OCI-LY7 (cell line): Measurements from ENCODE around the gene XPNPEP3. TPM values are rescaled to one million over a fixed set of nuclear protein-coding genes. Genes with fewer than 3 reads are reported as not detected.

Source experiments
- BruUV-seq: library from RNA; stranded (reverse); fragments of 400-500 nt; replicated peaks from 2 replicates; lab custom pipeline; 2021; lab: Mats Ljungman, UMichigan
- CTCF ChIA-PET: fragments of 300-600 bp; sonication (Branson Sonifier 250); formaldehyde crosslinking; loops from one replicate; lab custom pipeline; 2022; ENCODE audit warnings: antibody characterized with exemption; ENCODE audit not compliant: unreplicated experiment; lab: Charles Lee
- POLR2A ChIA-PET: fragments of 300-600 bp; sonication (Branson Sonifier 250); formaldehyde crosslinking; loops from one replicate; lab custom pipeline; 2022; ENCODE audit warnings: antibody characterized with exemption; lab: Charles Lee
- DNase-seq: peaks from one replicate; pipeline ENCODE4 v3.0.0-alpha.2; 2015; ENCODE audit warnings: low spot score
- H2AFZ ChIP-seq: fragments of 200-600 bp; sonication (generic), shearing (Covaris generic); 2 replicates; pipeline ENCODE4 v1.6.1; 2014; ENCODE audit warnings: mild to moderate bottlenecking, antibody characterized with exemption, low read length, moderate library complexity
- H3K27ac ChIP-seq: fragments of 200-600 bp; sonication (generic); 2 replicates; pipeline ENCODE4 v1.5.1; 2014; ENCODE audit warnings: mixed run types, low read depth, mild to moderate bottlenecking, moderate library complexity, low read length, inconsistent platforms; ENCODE audit not compliant: poor library complexity, severe bottlenecking
- H3K36me3 ChIP-seq: fragments of 200-600 bp; sonication (generic); 2 replicates; pipeline ENCODE4 v1.6.1; 2014; ENCODE audit warnings: mild to moderate bottlenecking, antibody characterized with exemption, low read length, moderate library complexity, mixed read lengths; ENCODE audit not compliant: insufficient read depth
- H3K4me1 ChIP-seq: fragments of 200-600 bp; sonication (generic); 2 replicates; pipeline ENCODE4 v1.5.1; 2014; ENCODE audit warnings: mild to moderate bottlenecking, low read length; ENCODE audit not compliant: insufficient read depth, poor library complexity, severe bottlenecking
- H3K4me2 ChIP-seq: fragments of 200-600 bp; sonication (generic); 2 replicates; pipeline ENCODE4 v1.6.1; 2014; ENCODE audit warnings: mild to moderate bottlenecking, low read length
- H3K4me3 ChIP-seq: fragments of 200-600 bp; sonication (generic); 2 replicates; pipeline ENCODE4 v1.5.1; 2014; ENCODE audit warnings: mild to moderate bottlenecking, low read depth, low read length; ENCODE audit not compliant: poor library complexity, severe bottlenecking
- H3K79me2 ChIP-seq: fragments of 200-600 bp; sonication (generic); 2 replicates; pipeline ENCODE4 v1.6.1; 2016; ENCODE audit warnings: low read depth, mild to moderate bottlenecking, low read length, moderate library complexity, mixed read lengths; ENCODE audit not compliant: insufficient read depth
- H3K9me2 ChIP-seq: fragments of 200-600 bp; sonication (generic); 2 replicates; pipeline ENCODE4 v1.6.1; 2016; ENCODE audit warnings: mild to moderate bottlenecking, low read length, mixed read lengths; ENCODE audit not compliant: insufficient read depth
- H3K9me3 ChIP-seq: fragments of 200-600 bp; sonication (generic); 2 replicates; pipeline ENCODE4 v1.6.1; 2014; ENCODE audit warnings: mild to moderate bottlenecking, mixed run types, low read length, mixed read lengths
- H4K20me1 ChIP-seq: fragments of 200-600 bp; sonication (generic); 2 replicates; pipeline ENCODE4 v1.6.1; 2014; ENCODE audit warnings: mild to moderate bottlenecking, antibody characterized with exemption, low read length, moderate library complexity, mixed read lengths; ENCODE audit not compliant: insufficient read depth
- EZH2phosphoT487 ChIP-seq: fragments of 200-600 bp; sonication (generic); IDR thresholded peaks from 2 replicates; pipeline ENCODE4 v1.6.1; 2018; ENCODE audit warnings: low read depth, borderline replicate concordance, mild to moderate bottlenecking, mixed run types, antibody characterized with exemption, low read length, moderate library complexity, mixed read lengths
- intact Hi-C: fragments of 100-400 bp; cut with micrococcal nuclease; formaldehyde crosslinking; loops from one replicate; pipeline ENCODE4 v1.10.0; 2022; ENCODE audit not compliant: unreplicated experiment
- total RNA-seq, 2 experiments: library from RNA; depleted of rRNA in 1 of 2; stranded (reverse); fragments of >200 nt in 1 of 2; shearing (Covaris generic) in 1 of 2; gene quantifications; 2 replicates each; pipeline ENCODE4 v1.2.3, GENCODE V29; 2014 to 2022
- TF ChIP-seq, protein P1 (sequence below): fragments of 200-600 bp; sonication (generic); conservative IDR thresholded peaks from 2 replicates; pipeline ENCODE4 v1.5.1; 2014; ENCODE audit warnings: mild to moderate bottlenecking, antibody characterized with exemption, low read length, moderate library complexity, mixed read lengths

Gene XPNPEP3
- total RNA-seq, 2 experiments from 2014 or later = 12.2 to 22.4 TPM

DNA sequence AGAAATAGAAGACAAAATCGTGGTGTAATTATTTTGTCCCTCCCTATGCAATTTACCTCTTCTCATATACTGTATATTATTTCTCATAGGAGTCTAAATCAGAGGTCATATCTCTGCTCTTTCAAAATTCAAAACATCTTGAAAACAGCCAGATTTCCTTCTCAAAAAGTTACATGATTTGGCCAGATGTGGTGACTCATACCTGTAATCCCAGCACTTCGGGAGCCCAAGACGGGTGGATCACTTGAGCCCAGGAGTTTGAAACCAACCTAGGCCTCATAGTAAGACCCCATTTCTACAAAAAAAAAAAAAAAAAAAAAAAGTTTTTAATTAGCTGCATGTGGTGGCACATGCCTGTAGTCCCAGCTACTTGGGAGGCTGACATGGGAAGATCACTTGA is 33.9 kb downstream of the XPNPEP3 start:
- no peak overlapping the region for H3K4me2 ChIP-seq
- DNase-seq = no peak
- no peaks in the 10 kb centered on the region for H3K9me3 ChIP-seq
- H3K4me1 ChIP-seq = no peaks in the 10 kb centered on the region
- H3K27ac ChIP-seq = no peak overlapping the region
- intact Hi-C loops = no loop called here
- H3K9me2 ChIP-seq = no peaks in the 10 kb centered on the region
- BruUV-seq = no TSS peak
- H2AFZ ChIP-seq = no peak overlapping the region
- peaks cover 55% of the 10 kb centered on the region for H3K36me3 ChIP-seq
- no peak overlapping the region for H3K4me3 ChIP-seq
- ChIA-PET POLR2A (interaction anchor here (0.6 kb wide), 2 partner anchors 9 to 23 kb away, joined by 3 to 5 read pairs; no protein-coding TSS in a partner anchor), CTCF (no interaction called here)
- no peaks in the 10 kb centered on the region for H3K79me2 ChIP-seq
- TF ChIP-seq EZH2phosphoT487 = no peak
- TF ChIP-seq, protein P1, sequence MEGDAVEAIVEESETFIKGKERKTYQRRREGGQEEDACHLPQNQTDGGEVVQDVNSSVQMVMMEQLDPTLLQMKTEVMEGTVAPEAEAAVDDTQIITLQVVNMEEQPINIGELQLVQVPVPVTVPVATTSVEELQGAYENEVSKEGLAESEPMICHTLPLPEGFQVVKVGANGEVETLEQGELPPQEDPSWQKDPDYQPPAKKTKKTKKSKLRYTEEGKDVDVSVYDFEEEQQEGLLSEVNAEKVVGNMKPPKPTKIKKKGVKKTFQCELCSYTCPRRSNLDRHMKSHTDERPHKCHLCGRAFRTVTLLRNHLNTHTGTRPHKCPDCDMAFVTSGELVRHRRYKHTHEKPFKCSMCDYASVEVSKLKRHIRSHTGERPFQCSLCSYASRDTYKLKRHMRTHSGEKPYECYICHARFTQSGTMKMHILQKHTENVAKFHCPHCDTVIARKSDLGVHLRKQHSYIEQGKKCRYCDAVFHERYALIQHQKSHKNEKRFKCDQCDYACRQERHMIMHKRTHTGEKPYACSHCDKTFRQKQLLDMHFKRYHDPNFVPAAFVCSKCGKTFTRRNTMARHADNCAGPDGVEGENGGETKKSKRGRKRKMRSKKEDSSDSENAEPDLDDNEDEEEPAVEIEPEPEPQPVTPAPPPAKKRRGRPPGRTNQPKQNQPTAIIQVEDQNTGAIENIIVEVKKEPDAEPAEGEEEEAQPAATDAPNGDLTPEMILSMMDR = no peak
- no peaks in the 10 kb centered on the region for H4K20me1 ChIP-seq

DNA sequence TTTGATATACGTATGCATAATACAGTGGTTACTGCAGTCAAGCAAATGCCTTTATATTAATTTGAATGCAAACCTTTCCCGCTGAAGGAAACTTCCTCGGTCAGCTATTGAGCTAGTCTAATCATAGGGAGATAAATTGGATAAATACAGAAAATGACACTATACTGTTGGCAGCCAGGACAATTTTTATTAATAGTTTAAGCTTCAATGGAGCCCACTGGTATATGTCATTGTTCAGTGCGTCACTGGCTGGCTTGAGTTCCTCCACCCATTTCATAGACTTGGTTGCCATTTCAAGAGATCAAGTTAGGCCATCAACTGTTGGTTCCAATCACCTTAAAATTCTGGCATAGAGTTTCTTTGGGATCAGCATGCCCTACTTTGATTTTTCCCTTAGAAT is 37.5 kb downstream of the XPNPEP3 start:
- no peaks in the 10 kb centered on the region for H4K20me1 ChIP-seq
- no peaks in the 10 kb centered on the region for H3K9me2 ChIP-seq
- no peak for TF ChIP-seq EZH2phosphoT487
- TF ChIP-seq, protein P1 = no peak
- no TSS peak for BruUV-seq
- peaks cover 22% of the 10 kb centered on the region for H3K36me3 ChIP-seq
- H2AFZ ChIP-seq = no peak overlapping the region
- no peak overlapping the region for H3K4me2 ChIP-seq
- H3K4me1 ChIP-seq = peaks cover 4% of the 10 kb centered on the region
- H3K9me3 ChIP-seq = no peaks in the 10 kb centered on the region
- no peaks in the 10 kb centered on the region for H3K79me2 ChIP-seq
- no peak overlapping the region for H3K27ac ChIP-seq
- no peak for DNase-seq
- ChIA-PET POLR2A (interaction anchor here (0.9 kb wide), 1 partner anchor 13 kb away, joined by 4 read pairs; no protein-coding TSS in a partner anchor), CTCF (no interaction called here)
- H3K4me3 ChIP-seq = no peak overlapping the region
- intact Hi-C loops = no loop called here

DNA sequence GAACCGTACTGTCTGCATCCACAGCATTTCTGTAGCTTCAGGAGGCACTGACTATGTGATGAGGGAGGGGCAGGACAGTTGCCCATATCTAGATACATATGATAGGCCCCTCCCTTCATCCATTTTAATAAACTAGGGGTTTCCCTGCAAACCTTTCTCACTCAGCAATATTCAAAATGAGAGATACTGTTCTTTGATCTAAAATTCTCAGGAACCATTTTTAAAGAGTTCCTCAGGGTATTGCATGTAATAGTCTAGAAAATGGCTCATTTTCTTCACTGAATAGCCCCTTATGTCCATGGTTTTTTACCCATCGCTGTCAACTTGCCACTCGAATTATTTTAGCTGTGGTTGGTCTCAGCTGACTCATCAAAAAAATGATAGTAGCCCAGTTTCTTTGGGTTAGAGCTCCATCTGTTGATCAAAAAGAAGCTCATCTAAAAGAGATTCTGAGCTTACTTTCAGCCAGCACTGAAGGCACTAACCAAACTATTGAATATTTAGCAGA is 42.0 kb downstream of the XPNPEP3 start:
- intact Hi-C loops = loop anchor here (2.0 to 5.0 kb wide), 3 partner anchors 216 to 862 kb away; no protein-coding TSS in a partner anchor
- TF ChIP-seq EZH2phosphoT487 = no peak
- TF ChIP-seq, protein P1 = peak; percentile 87
- H3K9me2 ChIP-seq = no peaks in the 10 kb centered on the region
- ChIA-PET CTCF (interaction anchor here (1.0 kb wide), 1 partner anchor 216 kb away, joined by 3 read pairs; no protein-coding TSS in a partner anchor), POLR2A (interaction anchor here (0.6 to 0.7 kb wide), 2 partner anchors 135 to 163 kb away, joined by 3 to 4 read pairs; no protein-coding TSS in a partner anchor)
- H3K4me2 ChIP-seq = peak overlapping the region; percentile 9; the same call in 1 of the 2 replicates
- H3K4me3 ChIP-seq = no peak overlapping the region
- H3K4me1 ChIP-seq = peaks cover 4% of the 10 kb centered on the region
- no peak overlapping the region for H3K27ac ChIP-seq
- no TSS peak for BruUV-seq
- H4K20me1 ChIP-seq = no peaks in the 10 kb centered on the region
- H3K36me3 ChIP-seq = no peaks in the 10 kb centered on the region
- no peak overlapping the region for H2AFZ ChIP-seq
- H3K9me3 ChIP-seq = no peaks in the 10 kb centered on the region
- no peaks in the 10 kb centered on the region for H3K79me2 ChIP-seq
- DNase-seq = peak; percentile 73
